A673 (cell line): Measurements from ENCODE around the gene MLPH.

Experiments used
- CTCF ChIP-seq: fragments of 300-800, 200-600 bp; sonication (generic); conservative IDR thresholded peaks from 2 replicates; pipeline ENCODE4 v1.5.1; 2017; ENCODE audit warnings: low read depth, mild to moderate bottlenecking, antibody characterized with exemption, low read length, moderate library complexity, mixed read lengths
- EZH2 ChIP-seq: fragments of 200-600 bp; sonication (generic); IDR thresholded peaks from 2 replicates; pipeline ENCODE4 v1.6.1; 2017; ENCODE audit warnings: borderline replicate concordance, low read depth, mild to moderate bottlenecking, mixed read lengths, antibody characterized with exemption, low read length; ENCODE audit not compliant: poor library complexity, severe bottlenecking

- TF ChIP-seq CTCF (no peak), EZH2 (no peak)
Observed at GRCh38 chr2:237466211-237466610, 20.8 kb upstream of the MLPH start.
